NCI-H460 (cell line): Measurements from ENCODE around the gene KIF13A. TPM values are rescaled to one million over a fixed set of nuclear protein-coding genes. Genes with fewer than 3 reads are reported as not detected.
"Not testable (repeated sequence)": the region's sequence is repeated elsewhere in the genome, so short reads cannot be mapped to it uniquely, and the experiment has no call there.

Source experiments
- DNase-seq: peaks from one replicate; pipeline ENCODE4 v3.0.0-alpha.2; 2016; ENCODE audit warnings: low read depth; ENCODE audit errors: extremely low read depth
- total RNA-seq: library from RNA; depleted of rRNA; stranded (reverse); fragments of >200 nt; shearing (Covaris generic); gene quantifications from 2 replicates; pipeline ENCODE4 v1.2.3, GENCODE V29; 2014

KIF13A gene
- total RNA-seq, 1 experiment from 2014 or later = 16.9 TPM

GRCh38 chr6:17971128-17972073 lies 16.0 kb downstream of the KIF13A start:
- DNase-seq = no peak

GRCh38 chr6:17968876-17969275 lies 18.6 kb downstream of the KIF13A start:
- no peak for DNase-seq

- no peak for DNase-seq
Measured at GRCh38 chr6:17967668-17968518, 19.5 kb downstream of the KIF13A start.

GRCh38 chr6:17966451-17966850 lies 21.0 kb downstream of the KIF13A start:
- no peak for DNase-seq

- DNase-seq = no peak
Measured at GRCh38 chr6:17965397-17965796, 22.0 kb downstream of the KIF13A start.

GRCh38 chr6:17964633-17965032 lies 22.8 kb downstream of the KIF13A start:
- no peak for DNase-seq

- no peak for DNase-seq
Measured at GRCh38 chr6:17962436-17963031, 24.9 kb downstream of the KIF13A start.

GRCh38 chr6:17959302-17959701 lies 28.1 kb downstream of the KIF13A start:
- no peak for DNase-seq

- no peak for DNase-seq
Measured at GRCh38 chr6:17957904-17958620, 29.4 kb downstream of the KIF13A start.

- DNase-seq = no peak
Measured at GRCh38 chr6:17957498-17957897, 29.9 kb downstream of the KIF13A start.

GRCh38 chr6:17957086-17957485 lies 30.3 kb downstream of the KIF13A start:
- DNase-seq = no peak

- no peak for DNase-seq
Measured at GRCh38 chr6:17950095-17950494, 37.3 kb downstream of the KIF13A start.

GRCh38 chr6:17949168-17949567 lies 38.3 kb downstream of the KIF13A start:
- no peak for DNase-seq

- no peak for DNase-seq
Measured at GRCh38 chr6:17948725-17949124, 38.7 kb downstream of the KIF13A start.

GRCh38 chr6:17947574-17947973 lies 39.9 kb downstream of the KIF13A start:
- not testable (repeated sequence) for DNase-seq

- no peak for DNase-seq
Measured at GRCh38 chr6:17945575-17945974, 41.9 kb downstream of the KIF13A start.

GRCh38 chr6:17945111-17945510 lies 42.3 kb downstream of the KIF13A start:
- DNase-seq = no peak

GRCh38 chr6:17941318-17941717 lies 46.1 kb downstream of the KIF13A start:
- no peak for DNase-seq

- no peak for DNase-seq
Measured at GRCh38 chr6:17940151-17940792, 47.2 kb downstream of the KIF13A start.

- no peak for DNase-seq
Measured at GRCh38 chr6:17938901-17939300, 48.5 kb downstream of the KIF13A start.
